DLD1 (cell line): ENCODE results near the gene BID.

ENCODE experiments used
- in situ Hi-C: cut with HindIII; loops from 2 replicates; pipeline ENCODE4 v1.10.0; 2017; ENCODE audit warnings: low sequenced_read_pairs

The BID gene

GRCh38 chr22:17784776-17785175, 10.5 kb upstream of the BID start:
- in situ Hi-C loops, result no loop called here

GRCh38 chr22:17783773-17784480, 9.7 kb upstream of the BID start:
- in situ Hi-C loops, result no loop called here

GRCh38 chr22:17783312-17783711, 9.0 kb upstream of the BID start:
- in situ Hi-C loops, result no loop called here

- in situ Hi-C loops, result no loop called here
Measured at GRCh38 chr22:17782621-17783020, 8.4 kb upstream of the BID start.

- in situ Hi-C loops, result no loop called here
Measured at GRCh38 chr22:17782158-17782557, 7.9 kb upstream of the BID start.

GRCh38 chr22:17781319-17782031, 7.2 kb upstream of the BID start:
- in situ Hi-C loops, result no loop called here

GRCh38 chr22:17780741-17781318, 6.6 kb upstream of the BID start:
- in situ Hi-C loops, result no loop called here

- in situ Hi-C loops, result no loop called here
Measured at GRCh38 chr22:17780116-17780740, 6.0 kb upstream of the BID start.

GRCh38 chr22:17779286-17780115, 5.2 kb upstream of the BID start:
- in situ Hi-C loops, result no loop called here

GRCh38 chr22:17778412-17778976, 4.2 kb upstream of the BID start:
- in situ Hi-C loops, result no loop called here

- in situ Hi-C loops, result no loop called here
Measured at GRCh38 chr22:17777717-17778044, 3.4 kb upstream of the BID start.

GRCh38 chr22:17777005-17777716, 2.9 kb upstream of the BID start:
- in situ Hi-C loops, result no loop called here

- in situ Hi-C loops, result no loop called here
Measured at GRCh38 chr22:17775781-17776465, 1.7 kb upstream of the BID start.

- in situ Hi-C loops, result no loop called here
Measured at GRCh38 chr22:17774926-17775685, 837 bp upstream of the BID start.

GRCh38 chr22:17773606-17774205, 563 bp downstream of the BID start:
- in situ Hi-C loops, result no loop called here

- in situ Hi-C loops, result no loop called here
Measured at GRCh38 chr22:17772958-17773605, 1.2 kb downstream of the BID start.

- in situ Hi-C loops, result no loop called here
Measured at GRCh38 chr22:17772249-17772957, 1.9 kb downstream of the BID start.
